G401 (cell line): ENCODE results near the gene PRELP. TPM values are rescaled to one million over a fixed set of nuclear protein-coding genes. Genes with fewer than 3 reads are reported as not detected.
A peak's percentile ranks its signal among the peaks of the same experiment; 100 is the strongest.

Experiments used
- DNase-seq: peaks from one replicate; pipeline ENCODE4 v3.0.0-alpha.2; 2015; ENCODE audit warnings: low spot score
- in situ Hi-C: cut with HindIII; loops from 2 replicates; pipeline ENCODE4 v1.10.0; 2016; ENCODE audit warnings: low sequenced_read_pairs, mixed read lengths
- total RNA-seq: library from RNA; depleted of rRNA; stranded (reverse); fragments of >200 nt; shearing (Covaris generic); gene quantifications from 2 replicates; pipeline ENCODE4 v1.2.3, GENCODE V29; 2014

PRELP gene
- total RNA-seq, 1 experiment from 2014 or later: not detected

- in situ Hi-C loops: loop anchor here (25.0 kb wide), 1 partner anchor 106 kb away; the partner anchor contains the start of gene FMOD
Measured at GRCh38 chr1:203468326-203468725, 7.3 kb upstream of the PRELP start.

GRCh38 chr1:203470240-203470639 is 5.4 kb upstream of the PRELP start:
- no peak for DNase-seq
- in situ Hi-C loops: loop anchor here (25.0 kb wide), 1 partner anchor 108 kb away; the partner anchor contains the start of gene FMOD

More at GRCh38 chr1:203468326-203468725, 7.3 kb upstream of the PRELP start:
- no peak for DNase-seq

- no peak for DNase-seq
- in situ Hi-C loops: loop anchor here (25.0 kb wide), 1 partner anchor 110 kb away; the partner anchor contains the start of gene FMOD
Measured at GRCh38 chr1:203471841-203472240, 3.8 kb upstream of the PRELP start.

- in situ Hi-C loops: loop anchor here (25.0 kb wide), 1 partner anchor 111 kb away; the partner anchor contains the start of gene FMOD
- DNase-seq: no peak
Measured at GRCh38 chr1:203473281-203473680, 2.3 kb upstream of the PRELP start.

GRCh38 chr1:203473781-203474305 is 1.8 kb upstream of the PRELP start:
- no peak for DNase-seq
- in situ Hi-C loops: loop anchor here (25.0 kb wide), 1 partner anchor 112 kb away; the partner anchor contains the start of gene FMOD

- peak; percentile 59 for DNase-seq
- in situ Hi-C loops: no loop called here
Measured at GRCh38 chr1:203476216-203476814, 709 bp downstream of the PRELP start.

GRCh38 chr1:203477748-203478147 is 2.1 kb downstream of the PRELP start:
- in situ Hi-C loops: no loop called here
- DNase-seq: no peak

GRCh38 chr1:203478231-203478630 is 2.6 kb downstream of the PRELP start:
- in situ Hi-C loops: no loop called here
- DNase-seq: peak; percentile 65

GRCh38 chr1:203478986-203479385 is 3.4 kb downstream of the PRELP start:
- in situ Hi-C loops: no loop called here
- DNase-seq: no peak

GRCh38 chr1:203479646-203480045 is 4.0 kb downstream of the PRELP start:
- no peak for DNase-seq
- in situ Hi-C loops: no loop called here

GRCh38 chr1:203480084-203480483 is 4.5 kb downstream of the PRELP start:
- in situ Hi-C loops: no loop called here
- DNase-seq: no peak

GRCh38 chr1:203480525-203481084 is 5.0 kb downstream of the PRELP start:
- in situ Hi-C loops: no loop called here

GRCh38 chr1:203481196-203481595 is 5.6 kb downstream of the PRELP start:
- DNase-seq: no peak
- in situ Hi-C loops: no loop called here

More at GRCh38 chr1:203480525-203481084, 5.0 kb downstream of the PRELP start:
- DNase-seq: peak; percentile 56

GRCh38 chr1:203486618-203487370 is 11.2 kb downstream of the PRELP start:
- DNase-seq: peak; percentile 1
- in situ Hi-C loops: no loop called here

GRCh38 chr1:203488539-203488938 is 12.9 kb downstream of the PRELP start:
- in situ Hi-C loops: no loop called here

GRCh38 chr1:203490607-203491006 is 15.0 kb downstream of the PRELP start:
- in situ Hi-C loops: no loop called here
- DNase-seq: no peak

More at GRCh38 chr1:203488539-203488938, 12.9 kb downstream of the PRELP start:
- no peak for DNase-seq

GRCh38 chr1:203491664-203492063 is 16.1 kb downstream of the PRELP start:
- peak; percentile 83 for DNase-seq
- in situ Hi-C loops: no loop called here

- DNase-seq: peak; percentile 97
- in situ Hi-C loops: no loop called here
Measured at GRCh38 chr1:203492082-203492747, 16.6 kb downstream of the PRELP start.

- peak; percentile 81 for DNase-seq
- in situ Hi-C loops: no loop called here
Measured at GRCh38 chr1:203492748-203493130, 17.1 kb downstream of the PRELP start.
